ENCODE results near the gene CX3CR1.

The CX3CR1 gene

GRCh38 chr3:39251576-39251975 is 28.3 kb downstream of the CX3CR1 start:
- Histone ChIP-seq H3K9me3 (ENCODE audit: severe bottlenecking) (no peaks in the 10 kb centered on the region), H3K27me3 (ENCODE audit: insufficient read depth, low read depth, severe bottlenecking) (no peaks in the 10 kb centered on the region), H3K4me3 (ENCODE audit: low read depth, low read length) (no peak overlapping the region), H3K36me3 (no peaks in the 10 kb centered on the region), H3K27ac (no peak overlapping the region)
- DNase-seq, result no peak
- TF ChIP-seq CTCF (IDR thresholded peaks at IDR 0.05; ENCODE audit: low read depth, low read length), result no peak

GRCh38 chr3:39250116-39250747 is 29.6 kb downstream of the CX3CR1 start:
- no peaks in the 10 kb centered on the region for H3K9me3 ChIP-seq (ENCODE audit: severe bottlenecking)
- no peak overlapping the region for H3K27ac ChIP-seq
- TF ChIP-seq CTCF (IDR thresholded peaks at IDR 0.05; ENCODE audit: low read depth, low read length), result no peak
- no peak overlapping the region for H3K4me3 ChIP-seq (ENCODE audit: low read depth, low read length)
- no peaks in the 10 kb centered on the region for H3K36me3 ChIP-seq
- no peaks in the 10 kb centered on the region for H3K27me3 ChIP-seq (ENCODE audit: insufficient read depth, low read depth, severe bottlenecking)
- DNase-seq, result no peak

- no peaks in the 10 kb centered on the region for H3K9me3 ChIP-seq (ENCODE audit: severe bottlenecking)
- H3K27ac ChIP-seq, result no peak overlapping the region
- no peak for DNase-seq
- no peaks in the 10 kb centered on the region for H3K27me3 ChIP-seq (ENCODE audit: insufficient read depth, low read depth, severe bottlenecking)
- no peak overlapping the region for H3K4me3 ChIP-seq (ENCODE audit: low read depth, low read length)
- no peaks in the 10 kb centered on the region for H3K36me3 ChIP-seq
- no peak for TF ChIP-seq CTCF (IDR thresholded peaks at IDR 0.05; ENCODE audit: low read depth, low read length)
These were observed 30.3 kb downstream of the CX3CR1 start for GRCh38 chr3:39249453-39250115.

GRCh38 chr3:39241561-39241960 is 38.3 kb downstream of the CX3CR1 start:
- Histone ChIP-seq H3K36me3 (no peaks in the 10 kb centered on the region), H3K27ac (no peak overlapping the region), H3K4me3 (ENCODE audit: low read depth, low read length) (no peak overlapping the region), H3K27me3 (ENCODE audit: insufficient read depth, low read depth, severe bottlenecking) (no peaks in the 10 kb centered on the region), H3K9me3 (ENCODE audit: severe bottlenecking) (no peaks in the 10 kb centered on the region)
- no peak for TF ChIP-seq CTCF (IDR thresholded peaks at IDR 0.05; ENCODE audit: low read depth, low read length)
- DNase-seq, result no peak

GRCh38 chr3:39237027-39237426 is 42.8 kb downstream of the CX3CR1 start:
- H3K27me3 ChIP-seq (ENCODE audit: insufficient read depth, low read depth, severe bottlenecking), result no peaks in the 10 kb centered on the region
- H3K9me3 ChIP-seq (ENCODE audit: severe bottlenecking), result no peaks in the 10 kb centered on the region
- no peak for TF ChIP-seq CTCF (IDR thresholded peaks at IDR 0.05; ENCODE audit: low read depth, low read length)

More at GRCh38 chr3:39237027-39237426, 42.8 kb downstream of the CX3CR1 start:
- no peaks in the 10 kb centered on the region for H3K36me3 ChIP-seq
- H3K27ac ChIP-seq, result no peak overlapping the region
- DNase-seq, result no peak
- H3K4me3 ChIP-seq (ENCODE audit: low read depth, low read length), result no peak overlapping the region
